Liver (tissue), 9 donors: ENCODE data around the gene CRHR2. TPM values are rescaled to one million over a fixed set of nuclear protein-coding genes. Genes with fewer than 3 reads are reported as not detected.

Experiments
- DNase-seq: peaks from one replicate; pipeline ENCODE4 v3.0.0-alpha.2; 2017; ENCODE audit warnings: low spot score
- H3K27ac ChIP-seq, 2 donors: one replicate each; pipeline ENCODE4 v1.7.0; 2013; ENCODE audit warnings: inconsistent platforms in 2 of 2, low read length in 2 of 2, control low read depth in 1 of 2, low read depth in 1 of 2, mild to moderate bottlenecking in 1 of 2
- H3K27me3 ChIP-seq, 4 donors: one replicate each; pipeline versions ENCODE4 v1.6.1 to v1.7.0; 2013; ENCODE audit warnings: low read length in 3 of 4, inconsistent platforms in 1 of 4, mild to moderate bottlenecking in 1 of 4, moderate library complexity in 1 of 4; ENCODE audit not compliant: control insufficient read depth in 4 of 4, insufficient read depth in 4 of 4
- H3K36me3 ChIP-seq, 4 donors: one replicate each; pipeline versions ENCODE4 v1.6.1 to v1.7.0; 2013; ENCODE audit warnings: low read length in 3 of 4, mild to moderate bottlenecking in 3 of 4, low read depth in 1 of 4, moderate library complexity in 1 of 4; ENCODE audit not compliant: control insufficient read depth in 4 of 4, insufficient read depth in 3 of 4
- H3K4me1 ChIP-seq, 4 donors: one replicate each; pipeline versions ENCODE4 v1.6.1 to v1.7.0; 2013; ENCODE audit warnings: low read length in 3 of 4, mild to moderate bottlenecking in 3 of 4, moderate library complexity in 1 of 4; ENCODE audit not compliant: control insufficient read depth in 4 of 4, insufficient read depth in 4 of 4
- H3K4me3 ChIP-seq, 3 donors: one replicate each; pipeline versions ENCODE4 v1.6.1 to v1.7.0; 2013; ENCODE audit warnings: low read length in 3 of 3, control low read depth in 1 of 3, low read depth in 1 of 3, mild to moderate bottlenecking in 1 of 3
- H3K9ac ChIP-seq, 2 donors: one replicate each; pipeline ENCODE4 v1.7.0; 2013; ENCODE audit warnings: low read length in 2 of 2, mild to moderate bottlenecking in 2 of 2, moderate library complexity in 2 of 2, control low read depth in 1 of 2, low read depth in 1 of 2
- H3K9me3 ChIP-seq, 4 donors: one replicate each; pipeline versions ENCODE4 v1.6.1 to v1.7.0; 2013; ENCODE audit warnings: low read length in 3 of 4; ENCODE audit not compliant: control insufficient read depth in 4 of 4
- ATF3 ChIP-seq: IDR thresholded peaks from 2 replicates; pipeline ENCODE4 v1.6.1; 2016; ENCODE audit warnings: antibody characterized with exemption
- CTCF ChIP-seq: fragments of 150-350 bp; IDR thresholded peaks from 2 replicates; pipeline ENCODE4 v1.5.1; 2017; ENCODE audit warnings: improper control_type of control experiment, low read depth, low read length; ENCODE audit not compliant: missing input control
- EGR1 ChIP-seq, 2 donors: IDR thresholded peaks; 2 replicates each; pipeline ENCODE4 v1.6.1; 2016 to 2018; ENCODE audit warnings: antibody characterized with exemption in 2 of 2, low read depth in 2 of 2
- FOXA2 ChIP-seq: IDR thresholded peaks from 2 replicates; pipeline ENCODE4 v1.6.1; 2016; ENCODE audit warnings: antibody characterized with exemption
- GABPA ChIP-seq, 2 donors: IDR thresholded peaks in 1 of 2; conservative IDR thresholded peaks in 1 of 2; 2 replicates each; pipeline ENCODE4 v1.6.1; 2016; ENCODE audit warnings: antibody characterized with exemption in 2 of 2, mild to moderate bottlenecking in 1 of 2, moderate library complexity in 1 of 2
- HNF4A ChIP-seq, 2 donors: conservative IDR thresholded peaks; 2 replicates each; pipeline ENCODE4 v1.6.1; 2016; ENCODE audit warnings: antibody characterized with exemption in 2 of 2, mild to moderate bottlenecking in 2 of 2
- HNF4G ChIP-seq: IDR thresholded peaks from 2 replicates; pipeline ENCODE4 v1.6.1; 2016; ENCODE audit warnings: antibody characterized with exemption
- JUND ChIP-seq, 2 donors: IDR thresholded peaks; 2 replicates each; pipeline ENCODE4 v1.6.1; 2016; ENCODE audit warnings: antibody characterized with exemption in 2 of 2
- RAD21 ChIP-seq, 2 donors: IDR thresholded peaks; 2 replicates each; pipeline ENCODE4 v1.6.1; 2016; ENCODE audit warnings: antibody characterized with exemption in 2 of 2, mild to moderate bottlenecking in 2 of 2
- REST ChIP-seq: IDR thresholded peaks from 2 replicates; pipeline ENCODE4 v1.6.1; 2016; ENCODE audit warnings: antibody characterized with exemption, mild to moderate bottlenecking
- RXRA ChIP-seq, 2 donors: IDR thresholded peaks; 2 replicates each; pipeline ENCODE4 v1.6.1; 2017 to 2018; ENCODE audit warnings: antibody characterized with exemption in 2 of 2, mild to moderate bottlenecking in 1 of 2
- ZBTB33 ChIP-seq: IDR thresholded peaks from 2 replicates; pipeline ENCODE4 v1.6.1; 2016; ENCODE audit warnings: antibody characterized with exemption
- whole genome bisulfite sequencing: extraction: QIAGEN DNeasy Blood & Tissue Kit; methylation state at CpG from one replicate; pipeline ENCODE4 v1.1.7; 2013; 5-methylcytosine and 5-hydroxymethylcytosine counted together
- polyA plus RNA-seq, 2 donors: library from polyadenylated mRNA; stranded (reverse) in 1 of 2; unstranded in 1 of 2; fragments of 200-250 nt in 1 of 2; fragments of >200 nt in 1 of 2; fragmentation: Nextera tagmentation in 1 of 2; extraction: Ambion mirVana in 1 of 2; gene quantifications; one replicate each; pipeline versions ENCODE4 v1.2.1 to v1.2.3, GENCODE V29; 2013 to 2015
- total RNA-seq, 2 donors: library from RNA; depleted of rRNA; stranded (reverse); fragments of >200 nt; gene quantifications; one replicate each; pipeline ENCODE4 v1.2.3, GENCODE V29; 2014
- donor health status: healthy.
- donor health status: healthy.
- donor health status: healthy.
- donor health status: healthy.
- donor health status: healthy.

Gene CRHR2
- total and polyA plus RNA-seq, 4 donors = not detected

- Histone ChIP-seq H3K4me3 (no peak overlapping the region), H3K27me3 (no peaks in the 10 kb centered on the region), H3K27ac (no peak overlapping the region), H3K36me3 (peaks cover 8 to 45% (median 33%) of the 10 kb centered on the region in 4 donors), H3K9ac (no peak overlapping the region), H3K9me3 (no peaks in the 10 kb centered on the region), H3K4me1 (no peaks in the 10 kb centered on the region)
- TF ChIP-seq FOXA2 = no peak
- no peak for TF ChIP-seq JUND (IDR thresholded peaks at IDR 0.05)
- no peak for TF ChIP-seq HNF4A (conservative IDR thresholded peaks at IDR 0.05)
- no peak for TF ChIP-seq ZBTB33
- no peak for TF ChIP-seq REST
- TF ChIP-seq RXRA (IDR thresholded peaks at IDR 0.05) = no peak
- no peak for DNase-seq
- 85% methylated on average over 6 of the region's 6 CpGs for WGBS
Measured at GRCh38 chr7:30634634-30635201, 47.5 kb downstream of the CRHR2 start.

GRCh38 chr7:30634193-30634626, 48.0 kb downstream of the CRHR2 start:
- H3K4me3 ChIP-seq = no peak overlapping the region
- H3K36me3 ChIP-seq = peaks cover 11 to 49% (median 37%) of the 10 kb centered on the region in 4 donors
- TF ChIP-seq HNF4G = no peak
- no peak for TF ChIP-seq JUND (IDR thresholded peaks at IDR 0.05)
- TF ChIP-seq CTCF = no peak
- TF ChIP-seq GABPA (IDR thresholded peaks at IDR 0.05 in 1 of 2, conservative IDR thresholded peaks at IDR 0.05 in 1 of 2) = no peak
- TF ChIP-seq RXRA (IDR thresholded peaks at IDR 0.05) = no peak
- TF ChIP-seq RAD21 (IDR thresholded peaks at IDR 0.05) = no peak
- no peak for TF ChIP-seq ATF3
- no peak for TF ChIP-seq HNF4A (conservative IDR thresholded peaks at IDR 0.05)
- TF ChIP-seq EGR1 (IDR thresholded peaks at IDR 0.05; ENCODE audit: low read depth in 2 of 2) = no peak
- TF ChIP-seq FOXA2 = no peak
- no peaks in the 10 kb centered on the region for H3K4me1 ChIP-seq
- no peak overlapping the region for H3K27ac ChIP-seq
- WGBS = 95% methylated on average over 1 of the region's 1 CpG
- no peaks in the 10 kb centered on the region for H3K9me3 ChIP-seq
- H3K27me3 ChIP-seq = no peaks in the 10 kb centered on the region
- DNase-seq = no peak
- H3K9ac ChIP-seq = no peak overlapping the region
